Neural progenitor cell (in vitro differentiated cells): ENCODE results near the gene GOT2.

Experiments used
- CTCF ChIP-seq: fragments of 200-600 bp; sonication (generic); IDR thresholded peaks from 2 replicates; pipeline ENCODE4 v1.5.1; 2017; ENCODE audit warnings: antibody characterized with exemption, mild to moderate bottlenecking
- EZH2 ChIP-seq: fragments of 200-600 bp; sonication (generic); IDR thresholded peaks from 2 replicates; pipeline ENCODE4 v1.6.1; 2017; ENCODE audit warnings: antibody characterized with exemption, mild to moderate bottlenecking, moderate library complexity

GRCh38 chr16:58684354-58685083 lies 49.6 kb downstream of the GOT2 start, which contains the start of gene SLC38A7:
- TF ChIP-seq CTCF (no peak), EZH2 (no peak)
